Keratinocyte (primary cell): ENCODE data around the gene PEX3. TPM values are rescaled to one million over a fixed set of nuclear protein-coding genes. Genes with fewer than 3 reads are reported as not detected.

Experiments
- DNase-seq: peaks from one replicate; pipeline ENCODE4 v3.0.0-alpha.2; 2011; ENCODE audit warnings: low read depth, missing footprints, low spot score
- FAIRE-seq: peaks from 2 replicates; lab custom pipeline; 2011; peaks lifted over from hg19 to GRCh38; lab: Jason Lieb, UNC
- H2AFZ ChIP-seq: 2 replicates; pipeline ENCODE4 v1.6.0; 2012; ENCODE audit warnings: low read length, control low read depth, inconsistent platforms; ENCODE audit not compliant: control insufficient read depth
- H3K27ac ChIP-seq: 2 replicates; pipeline ENCODE4 v1.5.1; 2011; ENCODE audit warnings: low read length; ENCODE audit not compliant: control insufficient read depth, insufficient read depth
- H3K27me3 ChIP-seq: 3 replicates; pipeline ENCODE4 v1.6.0; 2011; ENCODE audit warnings: low read length; ENCODE audit not compliant: control insufficient read depth, insufficient read depth; ENCODE audit errors: extremely low read depth
- H3K36me3 ChIP-seq, 2 experiments: 2 replicates in 1 of 2; 3 replicates in 1 of 2; pipeline ENCODE4 v1.5.1; 2011; ENCODE audit warnings: low read length in 2 of 2, mild to moderate bottlenecking in 1 of 2; ENCODE audit not compliant: control insufficient read depth in 2 of 2, insufficient read depth in 2 of 2; ENCODE audit errors: extremely low read depth in 1 of 2
- H3K4me1 ChIP-seq: 3 replicates; pipeline ENCODE4 v1.5.1; 2011; ENCODE audit warnings: low read length; ENCODE audit not compliant: control insufficient read depth, insufficient read depth; ENCODE audit errors: extremely low read depth
- H3K4me2 ChIP-seq: 3 replicates; pipeline ENCODE4 v1.6.0; 2011; ENCODE audit warnings: low read depth, low read length; ENCODE audit not compliant: control insufficient read depth, insufficient read depth; ENCODE audit errors: extremely low read depth
- H3K4me3 ChIP-seq, 3 experiments: fragments of 200-600 bp in 1 of 3; sonication (generic) in 1 of 3; 2 replicates in 2 of 3; 3 replicates in 1 of 3; pipeline ENCODE4 v1.5.1; 2011 to 2016; ENCODE audit warnings: low read length in 3 of 3, mild to moderate bottlenecking in 3 of 3, control low read depth in 2 of 3, inconsistent platforms in 1 of 3, low read depth in 1 of 3, mixed read lengths in 1 of 3, mixed run types in 1 of 3, moderate library complexity in 1 of 3; ENCODE audit not compliant: control insufficient read depth in 2 of 3, insufficient read depth in 2 of 3; ENCODE audit errors: extremely low read depth in 1 of 3
- H3K79me2 ChIP-seq: 2 replicates; pipeline ENCODE4 v1.6.0; 2012; ENCODE audit warnings: low read length; ENCODE audit not compliant: control insufficient read depth, insufficient read depth
- H3K9ac ChIP-seq: 3 replicates; pipeline ENCODE4 v1.6.0; 2011; ENCODE audit warnings: low read length; ENCODE audit not compliant: control insufficient read depth, insufficient read depth; ENCODE audit errors: extremely low read depth
- H3K9me1 ChIP-seq: 3 replicates; pipeline ENCODE4 v1.6.0; 2011; ENCODE audit warnings: low read length; ENCODE audit not compliant: control insufficient read depth, insufficient read depth; ENCODE audit errors: extremely low read depth
- H3K9me3 ChIP-seq: 2 replicates; pipeline ENCODE4 v1.5.1; 2012; ENCODE audit warnings: low read depth, low read length; ENCODE audit not compliant: control insufficient read depth
- H4K20me1 ChIP-seq: 3 replicates; pipeline ENCODE4 v1.6.0; 2011; ENCODE audit warnings: low read length; ENCODE audit not compliant: control insufficient read depth, insufficient read depth; ENCODE audit errors: extremely low read depth
- EZH2 ChIP-seq: IDR thresholded peaks from one replicate; pipeline ENCODE4 v1.6.1; 2012; ENCODE audit warnings: inconsistent platforms, mild to moderate bottlenecking, low read length, moderate library complexity
- dilution Hi-C: fragments of 300-500 bp; cut with MboI; formaldehyde crosslinking; loops from one replicate; pipeline ENCODE4 v1.7.0; 2020; ENCODE audit warnings: low sequenced_read_pairs; ENCODE audit not compliant: extremely low pct_ligation_motif_present
- polyA plus RNA-seq, 5 experiments: library from polyadenylated mRNA; depleted of rRNA in 3 of 5; stranded (reverse) in 3 of 5; stranded (forward) in 1 of 5; unstranded in 1 of 5; fragments of >200 nt; gene quantifications; 1 replicate in 1 of 5; 2 replicates in 3 of 5; 3 replicates in 1 of 5; pipeline versions ENCODE4 v1.2.1 to v1.2.3, GENCODE V29; 2011 to 2012; ENCODE audit warnings: missing spikeins in 2 of 5, low read depth in 1 of 5, low replicate concordance in 1 of 5
- TF ChIP-seq, protein P1 (sequence below), 3 experiments: IDR thresholded peaks in 1 of 3; conservative IDR thresholded peaks in 1 of 3; optimal IDR thresholded peaks in 1 of 3; 2 replicates in 2 of 3; 3 replicates in 1 of 3; pipeline versions ENCODE3 to v1.5.1; 2011; ENCODE audit warnings: low read length in 3 of 3, mild to moderate bottlenecking in 3 of 3, moderate library complexity in 2 of 3, control low read depth in 1 of 3, inconsistent platforms in 1 of 3; ENCODE audit not compliant: insufficient read depth in 2 of 3; ENCODE audit errors: extremely low read depth in 1 of 3

The PEX3 gene
- polyA plus RNA-seq, 1 donor (not counting 4 experiments of a cell fraction or from before 2014, with no cell fraction given), result 68.1 TPM

DNA sequence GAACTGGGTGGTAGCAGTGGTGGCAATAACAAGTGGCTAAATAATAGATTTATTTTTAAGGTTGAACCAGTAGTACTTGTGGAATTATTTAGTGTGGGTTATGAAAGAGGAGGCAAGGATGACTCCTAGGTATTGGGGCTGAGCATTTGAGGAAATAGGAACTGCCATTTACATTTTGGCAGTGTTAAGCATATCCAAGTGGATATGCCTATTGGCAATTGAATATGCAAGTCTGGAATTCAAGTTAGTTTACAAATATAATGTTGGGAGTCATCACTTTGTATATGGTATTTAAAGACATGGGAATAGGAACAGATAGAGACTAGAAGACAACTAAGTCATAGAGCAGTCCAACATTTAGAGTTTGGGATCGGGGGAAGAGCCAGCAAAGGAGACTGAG, 25.9 kb downstream of the PEX3 start:
- DNase-seq (no peak), FAIRE-seq (no peak)
- H3K27me3 ChIP-seq, result no peaks in the 10 kb centered on the region
- H2AFZ ChIP-seq, result no peak overlapping the region
- no peaks in the 10 kb centered on the region for H3K9me1 ChIP-seq
- peaks cover 2 to 5% of the 10 kb centered on the region in 2 experiments for H3K36me3 ChIP-seq
- H3K27ac ChIP-seq, result no peak overlapping the region
- H3K4me1 ChIP-seq, result no peaks in the 10 kb centered on the region
- no peaks in the 10 kb centered on the region for H4K20me1 ChIP-seq
- no peak overlapping the region for H3K9ac ChIP-seq
- H3K9me3 ChIP-seq, result no peaks in the 10 kb centered on the region
- H3K4me2 ChIP-seq, result no peak overlapping the region
- dilution Hi-C loops, result no loop called here
- H3K79me2 ChIP-seq, result no peaks in the 10 kb centered on the region
- no peak overlapping the region for H3K4me3 ChIP-seq
- TF ChIP-seq EZH2, result no peak

DNA sequence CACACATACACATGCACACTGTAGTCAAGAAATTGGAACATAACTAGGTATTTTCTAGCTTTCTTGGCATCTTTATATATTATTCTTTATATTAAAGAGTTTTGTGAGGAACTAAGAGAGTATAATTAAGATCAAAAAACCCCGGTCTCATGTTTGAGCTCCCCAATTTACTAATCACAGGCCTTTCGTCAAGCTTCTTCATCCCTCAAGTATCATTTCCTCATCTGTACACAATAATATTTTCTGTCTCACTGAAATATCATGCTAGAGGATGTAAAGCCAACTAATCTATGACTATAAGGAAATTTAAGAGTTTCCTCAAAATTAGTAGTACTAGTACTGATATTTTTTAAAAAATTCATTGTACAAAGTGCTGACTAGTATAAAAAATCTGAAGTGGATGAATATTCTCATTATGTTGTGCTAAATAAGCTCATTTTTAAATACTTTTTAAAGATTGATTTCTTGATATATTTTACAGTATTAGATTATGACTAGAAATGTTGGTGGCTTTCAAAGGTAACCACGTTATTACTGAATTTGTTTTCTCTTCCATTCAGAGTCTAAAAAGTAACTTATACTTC, 28.0 kb downstream of the PEX3 start:
- Histone ChIP-seq H3K9me1 (no peaks in the 10 kb centered on the region), H3K36me3 (peaks cover 2 to 5% of the 10 kb centered on the region in 2 experiments), H3K4me1 (no peaks in the 10 kb centered on the region), H3K27ac (no peak overlapping the region), H3K79me2 (no peaks in the 10 kb centered on the region), H3K4me3 (no peak overlapping the region), H3K27me3 (no peaks in the 10 kb centered on the region), H3K9me3 (no peaks in the 10 kb centered on the region), H3K9ac (no peak overlapping the region), H2AFZ (no peak overlapping the region), H4K20me1 (no peaks in the 10 kb centered on the region), H3K4me2 (no peak overlapping the region)
- no peak for TF ChIP-seq EZH2
- TF ChIP-seq, protein P1, sequence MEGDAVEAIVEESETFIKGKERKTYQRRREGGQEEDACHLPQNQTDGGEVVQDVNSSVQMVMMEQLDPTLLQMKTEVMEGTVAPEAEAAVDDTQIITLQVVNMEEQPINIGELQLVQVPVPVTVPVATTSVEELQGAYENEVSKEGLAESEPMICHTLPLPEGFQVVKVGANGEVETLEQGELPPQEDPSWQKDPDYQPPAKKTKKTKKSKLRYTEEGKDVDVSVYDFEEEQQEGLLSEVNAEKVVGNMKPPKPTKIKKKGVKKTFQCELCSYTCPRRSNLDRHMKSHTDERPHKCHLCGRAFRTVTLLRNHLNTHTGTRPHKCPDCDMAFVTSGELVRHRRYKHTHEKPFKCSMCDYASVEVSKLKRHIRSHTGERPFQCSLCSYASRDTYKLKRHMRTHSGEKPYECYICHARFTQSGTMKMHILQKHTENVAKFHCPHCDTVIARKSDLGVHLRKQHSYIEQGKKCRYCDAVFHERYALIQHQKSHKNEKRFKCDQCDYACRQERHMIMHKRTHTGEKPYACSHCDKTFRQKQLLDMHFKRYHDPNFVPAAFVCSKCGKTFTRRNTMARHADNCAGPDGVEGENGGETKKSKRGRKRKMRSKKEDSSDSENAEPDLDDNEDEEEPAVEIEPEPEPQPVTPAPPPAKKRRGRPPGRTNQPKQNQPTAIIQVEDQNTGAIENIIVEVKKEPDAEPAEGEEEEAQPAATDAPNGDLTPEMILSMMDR (optimal IDR thresholded peaks at IDR 0.05 in 1 of 3, IDR thresholded peaks at IDR 0.05 in 1 of 3, conservative IDR thresholded peaks at IDR 0.05 in 1 of 3; ENCODE audit: extremely low read depth in 1 of 3, insufficient read depth in 2 of 3, low read length in 3 of 3), result no peak
- DNase-seq (no peak), FAIRE-seq (no peak)
- dilution Hi-C loops, result no loop called here

DNA sequence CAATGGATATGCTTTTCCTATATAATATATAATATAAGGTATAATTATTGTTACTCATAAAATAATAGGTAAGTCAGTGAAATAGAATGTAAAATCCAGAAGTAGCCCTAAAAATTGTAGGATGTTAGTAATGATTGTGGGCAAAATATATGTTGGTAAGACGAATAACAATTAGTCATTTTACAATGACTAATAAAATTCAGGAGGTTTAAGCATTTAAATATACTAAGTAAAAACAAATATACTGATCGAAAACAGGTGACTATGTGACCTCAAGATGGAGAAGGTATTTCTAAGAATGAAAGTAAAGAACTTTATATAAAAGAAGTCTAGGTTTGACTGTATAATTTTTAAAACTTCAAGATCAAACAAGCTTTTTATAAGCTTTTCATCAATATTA, 32.0 kb downstream of the PEX3 start:
- no peaks in the 10 kb centered on the region for H3K4me1 ChIP-seq
- H4K20me1 ChIP-seq, result no peaks in the 10 kb centered on the region
- no peaks in the 10 kb centered on the region for H3K79me2 ChIP-seq
- H3K4me3 ChIP-seq, result no peak overlapping the region
- H3K27ac ChIP-seq, result no peak overlapping the region
- H3K36me3 ChIP-seq, result peaks cover 0 to 2% of the 10 kb centered on the region in 2 experiments
- no peak overlapping the region for H2AFZ ChIP-seq
- dilution Hi-C loops, result no loop called here
- DNase-seq (no peak), FAIRE-seq (no peak)
- no peaks in the 10 kb centered on the region for H3K9me3 ChIP-seq
- no peaks in the 10 kb centered on the region for H3K27me3 ChIP-seq
- no peaks in the 10 kb centered on the region for H3K9me1 ChIP-seq
- TF ChIP-seq, protein P1 (optimal IDR thresholded peaks at IDR 0.05 in 1 of 3, IDR thresholded peaks at IDR 0.05 in 1 of 3, conservative IDR thresholded peaks at IDR 0.05 in 1 of 3; ENCODE audit: extremely low read depth in 1 of 3, insufficient read depth in 2 of 3, low read length in 3 of 3), result no peak
- no peak for TF ChIP-seq EZH2
- H3K4me2 ChIP-seq, result no peak overlapping the region
- H3K9ac ChIP-seq, result no peak overlapping the region
